Adrenal gland (tissue), 12 donors: ENCODE data around the gene MFRP. TPM values are rescaled to one million over a fixed set of nuclear protein-coding genes. Genes with fewer than 3 reads are reported as not detected.

Experiments
- DNase-seq, 7 donors: peaks; one replicate each; pipeline ENCODE4 v3.0.0-alpha.2; 2019 to 2020
- H3K27ac ChIP-seq, 5 donors: fragments of 200-600 bp; sonication (generic) in 4 of 5; 1 replicate in 3 of 5; 2 replicates in 2 of 5; pipeline versions ENCODE4 v1.5.1 to v1.8.0; 2016 to 2020; ENCODE audit warnings: mild to moderate bottlenecking in 1 of 5
- H3K27me3 ChIP-seq: fragments of 200-600 bp; 2 replicates; pipeline ENCODE4 v1.8.0; 2021
- H3K36me3 ChIP-seq, 2 donors: fragments of 200-600 bp; replicated peaks in 1 of 2; 1 replicate in 1 of 2; 2 replicates in 1 of 2; pipeline versions ENCODE4 v1.5.1 to v1.8.0; 2018 to 2022
- H3K4me1 ChIP-seq, 2 donors: fragments of 200-600 bp; replicated peaks in 1 of 2; 1 replicate in 1 of 2; 2 replicates in 1 of 2; pipeline versions ENCODE4 v1.5.1 to v1.8.0; 2018 to 2021
- H3K4me3 ChIP-seq, 4 donors: fragments of 200-600 bp; sonication (generic) in 3 of 4; one replicate each; pipeline ENCODE4 v1.5.1; 2016 to 2018
- H3K9me3 ChIP-seq, 3 donors: fragments of 200-600 bp; sonication (generic) in 1 of 3; replicated peaks in 1 of 3; 1 replicate in 2 of 3; 2 replicates in 1 of 3; pipeline versions ENCODE4 v1.5.1 to v1.8.0; 2016 to 2021
- POLR2A ChIP-seq, 2 donors: fragments of 450-650 bp; IDR thresholded peaks; one replicate each; pipeline ENCODE4 v1.6.1; 2017; ENCODE audit warnings: antibody characterized with exemption in 2 of 2, mild to moderate bottlenecking in 2 of 2, moderate library complexity in 1 of 2
- WGBS, 4 donors: extraction: QIAGEN DNeasy Blood & Tissue Kit in 2 of 4; methylation state at CpG; one replicate each; pipeline versions ENCODE4 v1.1.5 to v1.1.7; 2013 to 2017; 5-methylcytosine and 5-hydroxymethylcytosine counted together
- intact Hi-C, 2 donors: fragments of 100-400 bp; cut with DNase I; formaldehyde crosslinking; loops; one replicate each; pipeline versions ENCODE4 v1.14.1 to v1.15.0; 2022 to 2023
- polyA plus RNA-seq, 3 donors: library from polyadenylated mRNA; stranded (reverse); fragments of 200-250 nt in 2 of 3; fragments of 350-450 nt in 1 of 3; fragmentation: Illumina TruSeq in 1 of 3; extraction: RNeasy Lipid Tissue Mini Kit (QIAGEN cat#74804) in 1 of 3; gene quantifications; one replicate each; pipeline ENCODE4 v1.2.3, GENCODE V29; 2013 to 2014
- total RNA-seq, 9 donors: library from RNA; depleted of rRNA in 4 of 9; stranded (reverse); fragments of >200 nt in 4 of 9; fragments of 120-200 nt in 1 of 9; fragmentation: NEBNext Ultra II Directional in 1 of 9; extraction: Animal tissue kit (Norgen Biotek cat#: 25700) in 1 of 9; gene quantifications; one replicate each; pipeline versions ENCODE4 v1.1.0 to v1.2.4, GENCODE V29; 2013 to 2023
- TF ChIP-seq, protein P1 (sequence below), 6 experiments: fragments of 450-650 bp in 4 of 6; fragments of 200-600 bp in 2 of 6; sonication (generic) in 1 of 6; IDR thresholded peaks; 1 replicate in 5 of 6; 2 replicates in 1 of 6; pipeline versions ENCODE4 v1.5.1 to v1.8.0; 2016 to 2021; ENCODE audit warnings: antibody characterized with exemption in 6 of 6, mild to moderate bottlenecking in 2 of 6, moderate library complexity in 1 of 6
- donor health status: healthy with polysubstance abuse.
- donor health status: Bipolar disorder and iron deficiency.
- donor health status: DM: yes; HTN: yes; CAD: no.
- donor health status: DM: no; HTN: no; CAD: no.
- donor health status: DM: no; HTN: no; CAD: no.
- donor health status: DM: yes; HTN: yes; CAD: no.

The MFRP gene
- total and polyA plus RNA-seq, 12 donors, result under 0.01 TPM; not detected in 11

DNA sequence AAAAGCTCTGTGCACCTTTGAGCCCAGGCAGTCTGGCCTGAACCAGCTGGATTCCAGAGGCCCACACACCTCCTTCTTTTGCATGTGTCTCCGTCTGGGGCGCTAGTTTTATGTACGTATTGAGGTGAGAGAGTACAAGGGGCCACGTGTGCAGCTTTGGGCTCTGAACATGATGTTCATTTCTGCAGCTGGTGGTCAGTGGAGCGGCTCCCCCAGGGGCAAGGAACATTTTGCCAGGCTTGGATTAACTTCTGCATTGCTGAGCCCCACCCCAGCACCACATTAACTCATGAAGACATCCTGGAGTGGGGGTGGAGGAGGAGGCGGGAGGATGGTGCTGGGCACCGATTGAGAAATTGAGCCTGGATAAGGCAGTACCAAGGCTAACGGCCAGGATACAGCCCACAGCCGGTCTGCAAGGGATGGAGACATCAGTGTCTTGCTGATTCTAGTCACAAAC is 21.2 kb upstream of the MFRP start:
- no peak for TF ChIP-seq POLR2A (IDR thresholded peaks at IDR 0.05)
- TF ChIP-seq, protein P1, sequence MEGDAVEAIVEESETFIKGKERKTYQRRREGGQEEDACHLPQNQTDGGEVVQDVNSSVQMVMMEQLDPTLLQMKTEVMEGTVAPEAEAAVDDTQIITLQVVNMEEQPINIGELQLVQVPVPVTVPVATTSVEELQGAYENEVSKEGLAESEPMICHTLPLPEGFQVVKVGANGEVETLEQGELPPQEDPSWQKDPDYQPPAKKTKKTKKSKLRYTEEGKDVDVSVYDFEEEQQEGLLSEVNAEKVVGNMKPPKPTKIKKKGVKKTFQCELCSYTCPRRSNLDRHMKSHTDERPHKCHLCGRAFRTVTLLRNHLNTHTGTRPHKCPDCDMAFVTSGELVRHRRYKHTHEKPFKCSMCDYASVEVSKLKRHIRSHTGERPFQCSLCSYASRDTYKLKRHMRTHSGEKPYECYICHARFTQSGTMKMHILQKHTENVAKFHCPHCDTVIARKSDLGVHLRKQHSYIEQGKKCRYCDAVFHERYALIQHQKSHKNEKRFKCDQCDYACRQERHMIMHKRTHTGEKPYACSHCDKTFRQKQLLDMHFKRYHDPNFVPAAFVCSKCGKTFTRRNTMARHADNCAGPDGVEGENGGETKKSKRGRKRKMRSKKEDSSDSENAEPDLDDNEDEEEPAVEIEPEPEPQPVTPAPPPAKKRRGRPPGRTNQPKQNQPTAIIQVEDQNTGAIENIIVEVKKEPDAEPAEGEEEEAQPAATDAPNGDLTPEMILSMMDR (IDR thresholded peaks at IDR 0.05), result peak in 1 of 6 experiments; percentile 13
- peak in 4 of 7 donors; percentile 20 to 52 (median 37) for DNase-seq
- Histone ChIP-seq H3K9me3 (no peaks in the 10 kb centered on the region), H3K4me3 (no peak overlapping the region), H3K27me3 (no peaks in the 10 kb centered on the region), H3K4me1 (peaks cover 62 to 66% of the 10 kb centered on the region in 2 donors), H3K27ac (peak overlapping the region in 4 of 5 donors; percentile 15 to 89 (median 85)), H3K36me3 (no peaks in the 10 kb centered on the region)
- intact Hi-C loops, result no loop called here
- WGBS, 4 donors, result 67 to 93% (median 77%) methylated on average over 6 to 9 of the region's 9 CpGs

DNA sequence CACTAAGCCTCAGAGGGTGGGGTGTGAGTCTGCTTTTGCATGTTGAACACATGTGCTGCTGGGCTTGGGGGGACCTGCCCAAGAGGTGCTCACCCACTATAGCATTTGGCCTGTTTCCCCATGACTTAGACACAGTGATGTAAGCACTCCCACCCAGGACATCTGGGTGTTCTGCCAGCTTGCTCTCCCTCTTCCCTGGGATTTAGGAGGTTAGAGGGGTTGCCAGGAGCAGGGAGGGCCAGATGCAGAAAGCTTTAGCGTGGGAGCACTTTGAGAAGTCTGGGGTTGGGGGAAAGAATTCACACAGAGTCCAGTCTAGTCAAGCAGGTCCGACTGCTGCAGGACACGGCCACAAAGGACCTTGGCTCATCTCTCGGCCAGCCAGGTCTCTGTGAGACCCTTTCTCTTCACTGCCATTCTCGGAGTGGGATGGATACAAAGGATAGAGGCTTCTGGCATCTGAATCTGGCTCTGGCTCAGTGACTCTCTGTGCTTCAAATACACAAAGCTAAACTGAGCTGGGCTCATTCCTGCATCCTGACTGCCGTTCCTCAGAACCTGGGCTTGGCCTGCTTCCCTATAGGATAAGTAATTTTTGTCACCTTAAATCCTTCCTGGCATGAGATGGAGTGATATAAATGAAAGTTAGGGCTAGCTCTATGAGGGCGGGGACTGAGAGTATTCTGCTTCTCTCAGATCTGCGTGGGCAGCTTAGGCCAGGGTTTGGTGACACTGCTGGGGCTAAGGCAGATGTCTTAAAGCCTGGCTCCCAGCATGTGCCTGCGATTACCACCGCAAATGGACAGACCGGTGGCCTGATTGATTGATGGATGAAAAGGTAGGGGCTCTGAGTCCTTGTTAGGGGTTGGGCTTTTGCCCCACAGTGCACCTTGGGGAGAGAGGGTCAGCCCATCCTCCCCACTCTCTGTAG is 20.4 kb upstream of the MFRP start:
- H3K27me3 ChIP-seq, result no peaks in the 10 kb centered on the region
- peak overlapping the region in 2 of 5 donors; percentile 89 for H3K27ac ChIP-seq
- 84 to 89% (median 86%) methylated on average over 6 to 11 of the region's 11 CpGs for WGBS, 4 donors
- no peaks in the 10 kb centered on the region for H3K36me3 ChIP-seq
- intact Hi-C loops, result no loop called here
- no peaks in the 10 kb centered on the region for H3K9me3 ChIP-seq
- H3K4me3 ChIP-seq, result no peak overlapping the region
- H3K4me1 ChIP-seq, result peaks cover 69 to 71% of the 10 kb centered on the region in 2 donors
- DNase-seq, result peak in 2 of 7 donors; percentile 14 to 44
- no peak for TF ChIP-seq POLR2A (IDR thresholded peaks at IDR 0.05)
- TF ChIP-seq, protein P1 (IDR thresholded peaks at IDR 0.05), result no peak

DNA sequence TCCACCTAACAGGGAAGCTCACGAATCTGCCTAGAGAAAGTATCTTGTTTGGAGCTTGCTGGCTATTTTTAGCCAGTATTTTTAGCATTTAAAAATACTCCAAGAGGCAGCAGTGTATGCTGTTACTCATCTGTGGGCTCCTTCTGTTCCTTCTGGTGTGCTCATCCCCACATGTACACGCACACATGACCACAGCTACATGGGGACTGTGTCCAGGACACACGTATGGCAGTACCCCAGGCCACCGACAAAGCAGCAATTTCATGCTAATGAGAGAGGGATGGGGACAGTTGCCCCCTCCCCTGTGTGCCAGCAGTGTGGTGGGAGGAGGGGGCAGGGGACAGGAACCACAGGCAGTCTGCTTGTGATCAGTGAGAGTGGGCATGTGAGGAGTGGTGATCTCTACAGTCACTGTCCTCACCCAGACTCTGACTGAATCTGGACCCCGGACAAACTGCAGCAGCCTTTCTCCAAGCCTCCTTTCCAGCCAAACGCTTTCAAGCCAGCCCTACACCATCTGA is 18.6 kb upstream of the MFRP start:
- peak in 3 of 7 donors; percentile 16 to 56 (median 53) for DNase-seq
- no peaks in the 10 kb centered on the region for H3K9me3 ChIP-seq
- H3K27me3 ChIP-seq, result no peaks in the 10 kb centered on the region
- intact Hi-C loops, result no loop called here
- WGBS, 4 donors, result 59 to 69% (median 68%) methylated on average over 6 of the region's 6 CpGs
- TF ChIP-seq POLR2A (IDR thresholded peaks at IDR 0.05), result peak in 1 of 2 donors; percentile 37
- TF ChIP-seq, protein P1 (IDR thresholded peaks at IDR 0.05), result no peak
- peak overlapping the region in 3 of 5 donors; percentile 63 to 85 (median 78) for H3K27ac ChIP-seq
- peaks cover 65 to 68% of the 10 kb centered on the region in 2 donors for H3K4me1 ChIP-seq
- H3K4me3 ChIP-seq, result peak overlapping the region in 1 of 4 donors; percentile 72
- no peaks in the 10 kb centered on the region for H3K36me3 ChIP-seq
